B cell (primary cell): ENCODE data around the gene DYRK1A. TPM values are rescaled to one million over a fixed set of nuclear protein-coding genes. Genes with fewer than 3 reads are reported as not detected.

ENCODE experiments used
- ATAC-seq: fragments of 200-7000 bp; cut with Tn5 transposase; one replicate; pipeline ENCODE4 v1.10.0; 2021; ENCODE audit warnings: low read depth, mild to moderate bottlenecking, moderate number of reproducible peaks, moderate library complexity
- CTCF ChIA-PET: fragments of 350-600 bp; sonication (Branson Sonifier 250); formaldehyde crosslinking; loops from one replicate; lab custom pipeline; 2021; ENCODE audit warnings: antibody characterized with exemption, inconsistent platforms; lab: Charles Lee
- POLR2A ChIA-PET: fragments of 350-600 bp; sonication (Branson Sonifier 250); formaldehyde crosslinking; loops from one replicate; lab custom pipeline; 2021; ENCODE audit warnings: antibody characterized with exemption; lab: Charles Lee
- DNase-seq: peaks from one replicate; pipeline ENCODE4 v3.0.0; 2013
- H2AFZ ChIP-seq: 2 replicates; pipeline ENCODE4 v1.6.1; 2012; ENCODE audit warnings: mild to moderate bottlenecking, low read depth, low read length; ENCODE audit not compliant: insufficient read depth, poor library complexity, severe bottlenecking
- H3K27ac ChIP-seq, 2 donors: 1 replicate in 1 of 2; 2 replicates in 1 of 2; pipeline ENCODE4 v1.5.1; 2012 to 2013; ENCODE audit warnings: low read length in 2 of 2, mild to moderate bottlenecking in 2 of 2, moderate library complexity in 1 of 2
- H3K27me3 ChIP-seq, 4 experiments: fragments of 200-600 bp in 1 of 4; sonication (generic) in 1 of 4; replicated peaks in 1 of 4; 1 replicate in 2 of 4; 2 replicates in 2 of 4; pipeline versions ENCODE4 v1.6.1 to v1.7.0; 2013 to 2016; ENCODE audit warnings: low read length in 3 of 4, mild to moderate bottlenecking in 2 of 4, mixed read lengths in 1 of 4, moderate library complexity in 1 of 4; ENCODE audit not compliant: insufficient read depth in 4 of 4, control insufficient read depth in 3 of 4; ENCODE audit errors: control extremely low read depth in 1 of 4
- H3K36me3 ChIP-seq, 2 experiments: replicated peaks in 1 of 2; 1 replicate in 1 of 2; 2 replicates in 1 of 2; pipeline versions ENCODE4 v1.6.1 to v1.7.1; 2013; ENCODE audit warnings: low read length in 1 of 2; ENCODE audit not compliant: insufficient read depth in 2 of 2, control insufficient read depth in 1 of 2; ENCODE audit errors: control extremely low read depth in 1 of 2, extremely low read depth in 1 of 2
- H3K4me1 ChIP-seq, 2 donors: fragments of 200-600 bp in 1 of 2; sonication (generic) in 1 of 2; 1 replicate in 1 of 2; 2 replicates in 1 of 2; pipeline versions ENCODE4 v1.5.1 to v1.6.1; 2013 to 2017; ENCODE audit warnings: low read length in 2 of 2; ENCODE audit not compliant: control insufficient read depth in 2 of 2, insufficient read depth in 2 of 2
- H3K4me2 ChIP-seq: replicated peaks from 2 replicates; pipeline ENCODE3; 2012; ENCODE audit warnings: mild to moderate bottlenecking, low read depth, low read length; ENCODE audit not compliant: poor library complexity, severe bottlenecking
- H3K4me3 ChIP-seq, 5 experiments: fragments of 200-600 bp in 1 of 5; sonication (generic) in 1 of 5; 1 replicate in 3 of 5; 2 replicates in 2 of 5; pipeline versions ENCODE4 v1.5.1 to v1.7.0; 2011 to 2016; ENCODE audit warnings: low read length in 4 of 5, mild to moderate bottlenecking in 4 of 5, low read depth in 2 of 5, control low read depth in 1 of 5, moderate library complexity in 1 of 5; ENCODE audit not compliant: insufficient read depth in 1 of 5; ENCODE audit errors: control extremely low read depth in 1 of 5, extremely low read depth in 1 of 5
- H3K79me2 ChIP-seq: fragments of 200-600 bp; sonication (generic); one replicate; pipeline ENCODE4 v1.6.0; 2016; ENCODE audit warnings: low read length; ENCODE audit not compliant: control insufficient read depth, insufficient read depth
- H3K9ac ChIP-seq: fragments of 200-600 bp; sonication (generic); 2 replicates; pipeline ENCODE4 v1.6.1; 2017; ENCODE audit warnings: mild to moderate bottlenecking, low read length, moderate library complexity
- H3K9me3 ChIP-seq, 3 donors: one replicate each; pipeline versions ENCODE4 v1.6.1 to v1.7.1; 2013; ENCODE audit warnings: low read length in 2 of 3; ENCODE audit not compliant: control insufficient read depth in 2 of 3, insufficient read depth in 1 of 3; ENCODE audit errors: control extremely low read depth in 1 of 3
- H4K20me1 ChIP-seq: 2 replicates; pipeline ENCODE4 v1.6.0; 2012; ENCODE audit warnings: mild to moderate bottlenecking, low read length; ENCODE audit not compliant: insufficient read depth, control insufficient read depth, poor library complexity, severe bottlenecking
- H3K27ac Mint-ChIP-seq: one replicate; pipeline ENCODE4 v1.8.0; 2021; ENCODE audit warnings: mixed read lengths
- H3K27me3 Mint-ChIP-seq: one replicate; pipeline ENCODE4 v1.8.0; 2021; ENCODE audit warnings: mixed read lengths
- H3K4me1 Mint-ChIP-seq: one replicate; pipeline ENCODE4 v1.8.0; 2021; ENCODE audit warnings: mixed read lengths
- H3K4me3 Mint-ChIP-seq: one replicate; pipeline ENCODE4 v1.8.0; 2021; ENCODE audit warnings: mixed read lengths
- H3K9me3 Mint-ChIP-seq: one replicate; pipeline ENCODE4 v1.8.0; 2022; ENCODE audit warnings: mixed read lengths; ENCODE audit not compliant: insufficient read depth
- CTCF ChIP-seq: fragments of 200-600 bp; IDR thresholded peaks from one replicate; pipeline ENCODE4 v1.8.0; 2022; ENCODE audit warnings: antibody characterized with exemption, mild to moderate bottlenecking
- EZH2 ChIP-seq: IDR thresholded peaks from 2 replicates; pipeline ENCODE4 v1.6.1; 2012; ENCODE audit warnings: borderline replicate concordance, low read depth, mild to moderate bottlenecking, moderate library complexity, low read length; ENCODE audit not compliant: insufficient read depth, poor library complexity, severe bottlenecking
- WGBS: methylation state at CpG from one replicate; pipeline ENCODE4 v1.1.5; 2013; ENCODE audit warnings: missing lambda C conversion rate; ENCODE audit not compliant: insufficient coverage; 5-methylcytosine and 5-hydroxymethylcytosine counted together
- intact Hi-C: fragments of 100-400 bp; cut with micrococcal nuclease; formaldehyde crosslinking; loops from one replicate; pipeline ENCODE4 v1.10.0; 2022
- polyA plus RNA-seq: library from polyadenylated mRNA; depleted of rRNA; stranded (reverse); fragments of >200 nt; gene quantifications from 2 replicates; pipeline ENCODE4 v1.2.3, GENCODE V29; 2012
- total RNA-seq, 2 donors: library from RNA; stranded (reverse); fragments of 120-200 nt in 1 of 2; gene quantifications; 1 replicate in 1 of 2; 2 replicates in 1 of 2; pipeline versions ENCODE4 v1.2.3 to v1.2.4, GENCODE V29; 2013 to 2022

The DYRK1A gene
- total and polyA plus RNA-seq, 2 donors (not counting 1 experiment from before 2014, with no cell fraction given) = 46.6 to 147 TPM

GRCh38 chr21:37381883-37382585, 15.5 kb downstream of the DYRK1A start:
- peaks cover 0 to 5% of the 10 kb centered on the region in 2 experiments for H3K36me3 ChIP-seq
- ATAC-seq (no peak), DNase-seq (no peak)
- Mint-ChIP-seq H3K27ac (no peak overlapping the region), H3K4me3 (no peak overlapping the region), H3K27me3 (no peaks in the 10 kb centered on the region), H3K9me3 (no peaks in the 10 kb centered on the region), H3K4me1 (peaks cover 81% of the 10 kb centered on the region)
- CTCF ChIA-PET = interaction anchor here (0.6 kb wide), 1 partner anchor 9 kb away, joined by 3 read pairs; no protein-coding TSS in a partner anchor
- POLR2A ChIA-PET = no interaction called here
- H3K9ac ChIP-seq = no peak overlapping the region
- H3K27ac ChIP-seq = no peak overlapping the region
- peaks cover 64 to 77% of the 10 kb centered on the region in 2 donors for H3K4me1 ChIP-seq
- no peak overlapping the region for H3K4me2 ChIP-seq
- TF ChIP-seq EZH2 (no peak), CTCF (no peak)
- 100% methylated on average over 2 of the region's 4 CpGs for WGBS
- peaks cover 100% of the 10 kb centered on the region for H3K79me2 ChIP-seq
- H3K4me3 ChIP-seq = no peak overlapping the region
- H3K27me3 ChIP-seq = no peaks in the 10 kb centered on the region
- intact Hi-C loops = no loop called here
- no peak overlapping the region for H2AFZ ChIP-seq
- peaks cover 3 to 11% (median 8%) of the 10 kb centered on the region in 3 donors for H3K9me3 ChIP-seq
- peaks cover 100% of the 10 kb centered on the region for H4K20me1 ChIP-seq

GRCh38 chr21:37383086-37383485, 16.5 kb downstream of the DYRK1A start:
- no peak for DNase-seq
- peak overlapping the region; percentile 35 for H3K4me3 Mint-ChIP-seq
- peaks cover 83% of the 10 kb centered on the region for H3K4me1 Mint-ChIP-seq
- H2AFZ ChIP-seq = no peak overlapping the region
- no peak for TF ChIP-seq CTCF
- no peak for TF ChIP-seq EZH2
- H3K36me3 ChIP-seq = peaks cover 0 to 3% of the 10 kb centered on the region in 2 experiments
- ATAC-seq = no peak
- POLR2A ChIA-PET = no interaction called here
- H3K9ac ChIP-seq = no peak overlapping the region
- no peaks in the 10 kb centered on the region for H3K27me3 Mint-ChIP-seq
- H3K9me3 ChIP-seq = peaks cover 3 to 11% (median 8%) of the 10 kb centered on the region in 3 donors
- 100% methylated on average over 1 of the region's 1 CpG for WGBS
- H3K4me3 ChIP-seq = no peak overlapping the region
- peak overlapping the region; percentile 21 for H3K4me2 ChIP-seq
- intact Hi-C loops = no loop called here
- H3K27ac Mint-ChIP-seq = no peak overlapping the region
- no peak overlapping the region for H3K27ac ChIP-seq
- peaks cover 57 to 74% of the 10 kb centered on the region in 2 donors for H3K4me1 ChIP-seq
- CTCF ChIA-PET = interaction anchor here (1.4 kb wide), 1 partner anchor 11 kb away, joined by 3 read pairs; no protein-coding TSS in a partner anchor
- peaks cover 100% of the 10 kb centered on the region for H3K79me2 ChIP-seq
- peaks cover 100% of the 10 kb centered on the region for H4K20me1 ChIP-seq
- H3K9me3 Mint-ChIP-seq = no peaks in the 10 kb centered on the region
- H3K27me3 ChIP-seq = no peaks in the 10 kb centered on the region
